Loucy (cell line): ENCODE data around the gene GORASP1.
A peak's percentile ranks its signal among the peaks of the same experiment; 100 is the strongest.

Source experiments
- H2AFZ ChIP-seq: fragments of 200-600 bp; sonication (generic); 2 replicates; pipeline ENCODE4 v1.6.0; 2016; ENCODE audit warnings: antibody characterized with exemption, mild to moderate bottlenecking, low read length, moderate library complexity
- H3F3A ChIP-seq: fragments of 200-600 bp; 2 replicates; pipeline ENCODE4 v1.6.0; 2016; ENCODE audit warnings: antibody characterized with exemption, low read depth, mild to moderate bottlenecking
- H3K27me3 ChIP-seq: fragments of 200-600 bp; sonication (generic); 2 replicates; pipeline ENCODE4 v1.6.1; 2014; ENCODE audit warnings: low read length, mild to moderate bottlenecking; ENCODE audit not compliant: insufficient read depth, poor library complexity, severe bottlenecking
- H3K36me3 ChIP-seq: fragments of 200-600 bp; sonication (generic); 2 replicates; pipeline ENCODE4 v1.6.1; 2016; ENCODE audit warnings: low read length; ENCODE audit not compliant: insufficient read depth
- H3K4me1 ChIP-seq: fragments of 200-600 bp; sonication (generic); 2 replicates; pipeline ENCODE4 v1.5.1; 2014; ENCODE audit warnings: low read length, mild to moderate bottlenecking; ENCODE audit not compliant: insufficient read depth, poor library complexity, severe bottlenecking
- H3K4me2 ChIP-seq: fragments of 200-600 bp; sonication (generic); 2 replicates; pipeline ENCODE4 v1.6.0; 2014; ENCODE audit warnings: antibody characterized with exemption, low read length, low read depth, mild to moderate bottlenecking; ENCODE audit not compliant: poor library complexity, severe bottlenecking
- H3K4me3 ChIP-seq: fragments of 200-600 bp; sonication (generic); 2 replicates; pipeline ENCODE4 v1.5.1; 2014; ENCODE audit warnings: low read length, mild to moderate bottlenecking, mixed read lengths; ENCODE audit not compliant: poor library complexity, severe bottlenecking
- H3K79me2 ChIP-seq: fragments of 200-600 bp; sonication (generic); 2 replicates; pipeline ENCODE4 v1.6.1; 2014; ENCODE audit warnings: low read length; ENCODE audit not compliant: insufficient read depth
- H3K9ac ChIP-seq: fragments of 200-600 bp; sonication (generic); 2 replicates; pipeline ENCODE4 v1.6.0; 2014; ENCODE audit warnings: mild to moderate bottlenecking, low read depth, low read length, moderate library complexity; ENCODE audit not compliant: poor library complexity, severe bottlenecking
- H3K9me2 ChIP-seq: fragments of 200-600 bp; sonication (generic); replicated peaks from 2 replicates; pipeline ENCODE4 v1.6.1; 2016; ENCODE audit warnings: low read depth, low read length, mixed read lengths
- H3K9me3 ChIP-seq: fragments of 200-600 bp; sonication (generic); 2 replicates; pipeline ENCODE4 v1.6.1; 2014; ENCODE audit warnings: mild to moderate bottlenecking, antibody characterized with exemption, low read length, low read depth; ENCODE audit not compliant: insufficient read depth
- H4K20me1 ChIP-seq: fragments of 200-600 bp; sonication (generic); 2 replicates; pipeline ENCODE4 v1.6.0; 2014; ENCODE audit warnings: antibody characterized with exemption, low read length, mild to moderate bottlenecking; ENCODE audit not compliant: insufficient read depth, poor library complexity, severe bottlenecking
- CTCF ChIP-seq: fragments of 200-600 bp; sonication (generic); conservative IDR thresholded peaks from 2 replicates; pipeline ENCODE4 v1.5.1; 2014; ENCODE audit warnings: mild to moderate bottlenecking, antibody characterized with exemption, low read length
- EZH2phosphoT487 ChIP-seq: fragments of 200-600 bp; IDR thresholded peaks from 2 replicates; pipeline ENCODE4 v1.6.1; 2018; ENCODE audit warnings: antibody characterized with exemption, mild to moderate bottlenecking, moderate library complexity, borderline replicate concordance

Gene GORASP1

GRCh38 chr3:39079530-39079929 is 27.9 kb downstream of the GORASP1 start:
- TF ChIP-seq CTCF (peak; percentile 42; the same call in 1 of the 2 replicates), EZH2phosphoT487 (no peak)
- H3K4me2 ChIP-seq, result no peak overlapping the region
- no peak overlapping the region for H2AFZ ChIP-seq
- H3K9me2 ChIP-seq, result no peaks in the 10 kb centered on the region
- H3K36me3 ChIP-seq, result peaks cover 65% of the 10 kb centered on the region
- H3F3A ChIP-seq, result no peaks in the 10 kb centered on the region
- no peaks in the 10 kb centered on the region for H4K20me1 ChIP-seq
- H3K9me3 ChIP-seq, result no peaks in the 10 kb centered on the region
- H3K79me2 ChIP-seq, result no peaks in the 10 kb centered on the region
- no peak overlapping the region for H3K4me3 ChIP-seq
- H3K27me3 ChIP-seq, result no peaks in the 10 kb centered on the region
- no peak overlapping the region for H3K9ac ChIP-seq
- no peaks in the 10 kb centered on the region for H3K4me1 ChIP-seq

GRCh38 chr3:39075910-39076309 is 31.5 kb downstream of the GORASP1 start:
- H2AFZ ChIP-seq, result no peak overlapping the region
- H3K36me3 ChIP-seq, result peaks cover 83% of the 10 kb centered on the region
- TF ChIP-seq CTCF (no peak), EZH2phosphoT487 (no peak)

GRCh38 chr3:39068556-39068955 is 38.9 kb downstream of the GORASP1 start:
- no peak overlapping the region for H3K4me2 ChIP-seq
- no peaks in the 10 kb centered on the region for H3F3A ChIP-seq
- peaks cover 83% of the 10 kb centered on the region for H3K36me3 ChIP-seq
- no peak overlapping the region for H3K4me3 ChIP-seq
- peaks cover 5% of the 10 kb centered on the region for H4K20me1 ChIP-seq
- no peak for TF ChIP-seq EZH2phosphoT487
- no peak for TF ChIP-seq CTCF
- H3K4me1 ChIP-seq, result peaks cover 3% of the 10 kb centered on the region
- no peak overlapping the region for H2AFZ ChIP-seq
- no peaks in the 10 kb centered on the region for H3K9me3 ChIP-seq
- no peaks in the 10 kb centered on the region for H3K9me2 ChIP-seq
- H3K79me2 ChIP-seq, result peaks cover 2% of the 10 kb centered on the region; the same call in 1 of the 2 replicates
- no peaks in the 10 kb centered on the region for H3K27me3 ChIP-seq
- H3K9ac ChIP-seq, result no peak overlapping the region

More at GRCh38 chr3:39075910-39076309, 31.5 kb downstream of the GORASP1 start:
- Histone ChIP-seq H3K9ac (no peak overlapping the region), H3K4me3 (no peak overlapping the region), H3K79me2 (no peaks in the 10 kb centered on the region), H3K4me1 (no peaks in the 10 kb centered on the region), H3K9me2 (no peaks in the 10 kb centered on the region), H3K27me3 (no peaks in the 10 kb centered on the region), H3F3A (no peaks in the 10 kb centered on the region), H3K9me3 (no peaks in the 10 kb centered on the region), H3K4me2 (no peak overlapping the region), H4K20me1 (no peaks in the 10 kb centered on the region)
